ENCODE measurements around the gene COL9A2.

The COL9A2 gene

GRCh38 chr1:40341491-40342380, 24.6 kb upstream of the COL9A2 start:
- DNase-seq (ENCODE audit: low read depth in 1 of 2, low spot score in 1 of 2) = no peak

GRCh38 chr1:40339420-40340323, 22.6 kb upstream of the COL9A2 start:
- H3K27me3 ChIP-seq (ENCODE audit: insufficient read depth, poor library complexity, severe bottlenecking) = no peaks in the 10 kb centered on the region
- no peak overlapping the region for H3K27ac ChIP-seq (replicated peaks)
- no peak for TF ChIP-seq REST (IDR thresholded peaks at IDR 0.05; ENCODE audit: insufficient replicate concordance, low read depth)
- TF ChIP-seq SPI1 (IDR thresholded peaks at IDR 0.05; ENCODE audit: borderline replicate concordance, low read depth) = peak; percentile 39; the same call in 1 of the 2 replicates
- DNase-seq (ENCODE audit: low read depth in 1 of 2, low spot score in 1 of 2) = peak; percentile 49 to 59
- H3K4me3 ChIP-seq (replicated peaks; ENCODE audit: insufficient read depth, low read length) = no peak overlapping the region

More at GRCh38 chr1:40341491-40342380, 24.6 kb upstream of the COL9A2 start:
- Histone ChIP-seq H3K27me3 (ENCODE audit: insufficient read depth, poor library complexity, severe bottlenecking) (no peaks in the 10 kb centered on the region), H3K4me3 (replicated peaks; ENCODE audit: insufficient read depth, low read length) (no peak overlapping the region), H3K27ac (replicated peaks) (no peak overlapping the region)
- TF ChIP-seq POLR2AphosphoS5 (IDR thresholded peaks at IDR 0.05; ENCODE audit: low read depth) (no peak), CTCF (IDR thresholded peaks at IDR 0.05; ENCODE audit: insufficient read depth, low read length) (no peak), GABPA (IDR thresholded peaks at IDR 0.05; ENCODE audit: low read depth) (no peak), SPI1 (IDR thresholded peaks at IDR 0.05; ENCODE audit: borderline replicate concordance, low read depth) (no peak), REST (IDR thresholded peaks at IDR 0.05; ENCODE audit: insufficient replicate concordance, low read depth) (no peak)

- TF ChIP-seq REST (IDR thresholded peaks at IDR 0.05; ENCODE audit: insufficient replicate concordance, low read depth) (no peak), SPI1 (IDR thresholded peaks at IDR 0.05; ENCODE audit: borderline replicate concordance, low read depth) (no peak), GABPA (IDR thresholded peaks at IDR 0.05; ENCODE audit: low read depth) (no peak), CTCF (IDR thresholded peaks at IDR 0.05; ENCODE audit: insufficient read depth, low read length) (peak; percentile 99)
- peak overlapping the region; percentile 12 for H3K4me3 ChIP-seq (replicated peaks; ENCODE audit: insufficient read depth, low read length)
- peak; percentile 52 to 84 for DNase-seq (ENCODE audit: low read depth in 1 of 2, low spot score in 1 of 2)
These were observed 21.8 kb upstream of the COL9A2 start for GRCh38 chr1:40338745-40339419.

More at GRCh38 chr1:40338745-40339419, 21.8 kb upstream of the COL9A2 start:
- Histone ChIP-seq H3K27me3 (ENCODE audit: insufficient read depth, poor library complexity, severe bottlenecking) (no peaks in the 10 kb centered on the region), H3K27ac (replicated peaks) (no peak overlapping the region)
